ENCODE results near the gene DCDC2B.

The DCDC2B gene

DNA sequence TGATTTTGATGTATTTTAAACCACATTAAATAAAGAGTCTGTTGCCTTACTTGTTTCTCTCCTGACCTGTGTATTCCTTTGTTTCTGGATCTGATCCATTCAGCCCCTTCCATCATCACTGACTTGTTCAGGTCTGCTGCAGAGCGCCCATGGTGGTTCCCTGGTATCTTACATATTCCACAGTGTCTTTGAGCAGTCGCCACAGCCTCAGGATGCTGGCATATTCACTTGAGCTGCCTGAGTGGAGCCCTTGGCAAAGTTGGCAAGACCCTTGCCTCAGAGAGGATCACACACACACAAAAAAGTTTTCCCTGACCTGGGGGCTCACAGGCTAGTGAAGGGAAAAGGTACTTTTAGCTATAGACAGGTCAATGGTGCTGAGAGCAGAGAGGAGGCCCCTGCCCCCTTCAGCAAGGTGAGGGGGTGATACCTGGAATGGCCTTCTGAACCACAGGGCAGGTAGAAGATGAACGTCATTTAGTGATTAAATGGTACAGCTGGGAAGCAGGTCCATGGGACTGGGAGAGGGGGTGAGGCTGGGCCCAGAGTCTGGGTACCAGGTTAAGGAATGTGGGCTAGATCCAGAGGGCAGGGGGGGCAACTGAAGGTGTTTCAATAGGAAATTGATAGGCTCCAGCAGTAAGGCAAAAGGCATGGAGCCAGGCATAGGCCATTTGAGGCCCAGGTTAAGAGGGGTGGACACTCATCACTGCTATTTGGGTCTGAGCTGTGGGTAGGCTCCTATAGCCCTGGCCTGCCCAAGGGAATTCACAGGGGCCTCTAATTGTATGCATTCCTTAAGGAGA, 10.4 kb upstream of the DCDC2B start:
- DNase-seq, result no peak
- Histone ChIP-seq H3K4me1 (peaks cover 8% of the 10 kb centered on the region), H3K27me3 (no peaks in the 10 kb centered on the region), H3K36me3 (no peaks in the 10 kb centered on the region; the same call in 1 of the 2 replicates), H3K4me3 (ENCODE audit: low read depth, low read length) (no peak overlapping the region), H3K9me3 (no peaks in the 10 kb centered on the region)
- TF ChIP-seq CTCF (IDR thresholded peaks at IDR 0.05; ENCODE audit: low read depth, low read length), result no peak

DNA sequence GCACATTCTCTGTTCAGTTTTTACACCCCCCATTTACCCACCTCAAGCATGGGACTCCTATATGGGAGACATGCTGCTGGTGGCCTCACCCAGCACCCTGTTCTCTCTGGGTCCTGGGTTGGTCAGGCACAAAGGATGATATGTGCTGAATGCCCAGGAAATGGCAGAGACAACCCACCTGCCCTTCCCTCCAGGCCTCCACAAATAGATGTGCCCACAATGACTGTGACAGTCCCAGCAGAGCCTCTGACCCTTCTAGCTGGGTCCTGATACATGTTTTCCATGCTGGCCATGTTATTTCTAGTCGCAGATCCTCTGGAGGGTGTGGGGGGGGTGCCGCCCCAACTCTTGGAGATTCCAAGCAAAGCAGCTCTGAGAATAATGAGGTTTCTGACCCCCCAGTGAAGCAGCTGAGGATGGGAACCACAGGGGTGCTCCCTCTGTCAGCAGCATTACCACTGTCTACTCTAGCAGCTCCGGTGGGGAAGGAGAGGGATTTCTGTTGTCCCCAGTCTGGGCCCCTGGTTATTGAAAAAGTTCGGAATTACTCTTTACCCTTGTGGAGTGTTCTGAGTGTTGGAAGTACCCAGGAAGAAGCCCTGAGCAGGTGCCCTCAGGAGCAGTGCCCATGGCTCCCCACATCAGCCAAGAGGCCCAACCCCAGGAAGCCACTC, 9.7 kb upstream of the DCDC2B start:
- Histone ChIP-seq H3K4me1 (peaks cover 8% of the 10 kb centered on the region), H3K4me3 (ENCODE audit: low read depth, low read length) (no peak overlapping the region), H3K36me3 (no peaks in the 10 kb centered on the region; the same call in 1 of the 2 replicates), H3K9me3 (no peaks in the 10 kb centered on the region), H3K27me3 (no peaks in the 10 kb centered on the region)
- no peak for DNase-seq
- TF ChIP-seq CTCF (IDR thresholded peaks at IDR 0.05; ENCODE audit: low read depth, low read length), result no peak

- Histone ChIP-seq H3K27me3 (no peaks in the 10 kb centered on the region), H3K9me3 (no peaks in the 10 kb centered on the region), H3K36me3 (no peaks in the 10 kb centered on the region; the same call in 1 of the 2 replicates), H3K4me3 (ENCODE audit: low read depth, low read length) (peak overlapping the region; percentile 70), H3K4me1 (peaks cover 8% of the 10 kb centered on the region)
- no peak for TF ChIP-seq CTCF (IDR thresholded peaks at IDR 0.05; ENCODE audit: low read depth, low read length)
- DNase-seq, result no peak
Measured at GRCh38 chr1:32199717-32200072, 9.2 kb upstream of the DCDC2B start.

DNA sequence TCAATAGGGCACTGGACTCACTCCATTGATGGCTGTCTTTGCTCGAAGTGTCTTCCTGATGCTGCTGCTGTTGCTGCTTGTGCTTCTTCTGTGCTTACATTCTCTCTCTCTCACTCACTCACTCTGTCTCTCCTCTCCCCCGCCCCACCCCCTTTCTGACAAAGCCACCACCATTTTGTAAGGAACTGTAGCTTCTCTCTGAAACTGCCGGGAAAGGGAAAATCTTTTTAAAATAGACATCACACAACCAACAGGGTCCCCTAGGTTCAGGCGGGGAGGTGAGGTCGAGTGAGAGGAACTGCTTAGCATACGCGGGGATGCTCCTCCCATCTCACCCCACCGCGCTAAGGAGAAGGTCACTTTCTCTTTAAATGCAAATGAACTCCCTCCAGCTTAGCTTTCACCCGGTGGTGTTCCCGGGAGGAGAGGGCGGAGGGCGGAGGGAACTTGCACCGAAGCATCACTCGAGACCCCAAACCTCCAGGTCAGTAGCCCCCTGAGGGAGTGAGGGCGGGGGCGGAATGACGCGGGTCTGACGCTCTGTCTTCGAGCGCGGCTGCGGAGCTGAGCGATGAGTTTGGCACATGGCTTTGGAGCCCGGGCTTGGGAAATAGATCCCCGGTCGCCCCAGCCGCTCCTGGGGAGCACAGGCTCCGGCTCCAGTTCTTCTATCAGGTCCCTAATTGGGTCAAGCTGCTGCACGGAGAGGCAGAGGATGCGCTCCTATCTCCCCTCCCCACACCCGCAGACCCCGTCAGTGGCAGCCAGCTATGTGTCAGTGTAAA, 8.5 kb upstream of the DCDC2B start, which contains the start of gene CCDC28B:
Gene CCDC28B, plus strand, starts transcription at position 370 of the 785 bp plus-strand sequence. CDS start 1,341 bp downstream, outside the sequence.
- Histone ChIP-seq H3K27me3 (no peaks in the 10 kb centered on the region), H3K9me3 (no peaks in the 10 kb centered on the region), H3K4me1 (peaks cover 8% of the 10 kb centered on the region), H3K36me3 (no peaks in the 10 kb centered on the region; the same call in 1 of the 2 replicates), H3K4me3 (ENCODE audit: low read depth, low read length) (peak within 1 kb of the TSS; percentile 70)
- TF ChIP-seq CTCF (IDR thresholded peaks at IDR 0.05; ENCODE audit: low read depth, low read length), result no peak
- peak; percentile 56 for DNase-seq

DNA sequence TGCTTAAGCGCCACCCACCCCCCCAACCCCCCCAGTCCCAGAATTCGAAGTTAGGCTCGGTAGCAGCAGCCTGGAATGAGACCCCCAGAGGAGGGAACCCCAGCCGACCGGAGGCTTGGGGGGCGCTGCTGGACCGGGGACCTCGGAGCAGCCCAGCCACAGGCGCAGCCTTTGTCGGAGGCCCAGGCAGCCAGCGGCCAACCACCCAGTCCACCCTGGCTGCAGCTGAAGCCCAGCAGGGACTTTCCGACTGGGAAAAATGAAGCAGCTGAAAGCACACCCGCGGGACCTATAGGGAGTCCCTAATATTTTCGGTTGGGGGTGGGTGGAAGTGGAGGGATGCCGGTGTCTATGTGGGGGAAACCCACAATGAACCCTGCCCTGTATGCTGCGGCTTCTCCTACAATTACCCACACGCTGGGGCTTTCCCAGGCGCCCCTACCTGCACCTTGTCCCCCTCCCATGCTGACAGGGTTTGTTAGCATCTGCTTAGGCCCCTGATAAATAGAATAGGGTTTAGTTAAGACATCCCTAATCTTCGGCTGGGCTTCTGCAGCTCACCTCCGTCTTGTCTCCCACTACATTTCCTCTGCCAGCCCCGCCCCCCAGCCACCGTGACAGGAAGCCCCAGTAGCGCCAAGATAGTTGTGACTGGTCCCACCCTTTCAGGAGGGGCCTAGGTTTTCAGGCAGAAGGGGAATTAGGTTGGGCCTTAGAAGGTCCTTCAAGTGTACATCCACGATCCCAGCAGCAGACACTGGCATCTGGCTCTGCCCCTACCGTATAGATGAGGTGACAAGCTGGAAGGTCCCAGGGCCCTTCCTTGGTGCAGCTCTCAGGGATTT, 7.7 kb upstream of the DCDC2B start:
- no peak for TF ChIP-seq CTCF (IDR thresholded peaks at IDR 0.05; ENCODE audit: low read depth, low read length)
- peaks cover 8% of the 10 kb centered on the region for H3K4me1 ChIP-seq
- H3K36me3 ChIP-seq, result no peaks in the 10 kb centered on the region; the same call in 1 of the 2 replicates
- peak overlapping the region; percentile 70 for H3K4me3 ChIP-seq (ENCODE audit: low read depth, low read length)
- H3K9me3 ChIP-seq, result no peaks in the 10 kb centered on the region
- no peaks in the 10 kb centered on the region for H3K27me3 ChIP-seq
- peak; percentile 41 for DNase-seq

Data from BE2C (cell line).